Common myeloid progenitor, CD34-positive (primary cell): ENCODE data around the gene SLIT3.

ENCODE experiments used
- CTCF ChIA-PET: fragments of 350-600 bp; sonication (Branson Sonifier 250); formaldehyde crosslinking; loops from one replicate; lab custom pipeline; 2021; ENCODE audit warnings: antibody characterized with exemption; lab: Charles Lee
- POLR2A ChIA-PET: fragments of 350-600 bp; sonication (Branson Sonifier 250); formaldehyde crosslinking; loops from one replicate; lab custom pipeline; 2021; ENCODE audit warnings: antibody characterized with exemption; lab: Charles Lee
- DNase-seq, 3 donors: peaks; one replicate each; pipeline versions ENCODE4 v3.0.0 to v3.0.0-alpha.2; 2013
- H3K27ac ChIP-seq, 2 experiments: 1 replicate in 1 of 2; 2 replicates in 1 of 2; pipeline ENCODE4 v1.7.0; 2013; ENCODE audit warnings: inconsistent platforms in 2 of 2, low read length in 2 of 2, mild to moderate bottlenecking in 2 of 2, low read depth in 1 of 2, moderate library complexity in 1 of 2; ENCODE audit not compliant: severe bottlenecking in 2 of 2, insufficient read depth in 1 of 2, poor library complexity in 1 of 2
- H3K27me3 ChIP-seq, 5 experiments: replicated peaks in 2 of 5; 1 replicate in 3 of 5; 2 replicates in 2 of 5; pipeline versions ENCODE4 v1.6.1 to v1.7.0; 2013; ENCODE audit warnings: low read length in 4 of 5, mild to moderate bottlenecking in 2 of 5, moderate library complexity in 2 of 5, inconsistent platforms in 1 of 5; ENCODE audit not compliant: insufficient read depth in 5 of 5, control insufficient read depth in 4 of 5
- H3K36me3 ChIP-seq, 4 experiments: 1 replicate in 2 of 4; 2 replicates in 2 of 4; pipeline versions ENCODE4 v1.6.1 to v1.7.0; 2013; ENCODE audit warnings: low read length in 3 of 4, control low read depth in 1 of 4, mild to moderate bottlenecking in 1 of 4; ENCODE audit not compliant: control insufficient read depth in 4 of 4, insufficient read depth in 4 of 4
- H3K4me1 ChIP-seq, 4 experiments: 1 replicate in 3 of 4; 2 replicates in 1 of 4; pipeline versions ENCODE4 v1.6.1 to v1.7.1; 2013; ENCODE audit warnings: low read length in 3 of 4, mild to moderate bottlenecking in 3 of 4, control low read depth in 1 of 4, inconsistent platforms in 1 of 4, moderate library complexity in 1 of 4; ENCODE audit not compliant: control insufficient read depth in 4 of 4, insufficient read depth in 4 of 4; ENCODE audit errors: control extremely low read depth in 1 of 4
- H3K4me3 ChIP-seq, 7 experiments: 1 replicate in 4 of 7; 2 replicates in 3 of 7; pipeline versions ENCODE4 v1.5.1 to v1.7.0; 2013; ENCODE audit warnings: mild to moderate bottlenecking in 7 of 7, low read length in 6 of 7, moderate library complexity in 6 of 7, inconsistent platforms in 2 of 7, low read depth in 2 of 7, control low read depth in 1 of 7; ENCODE audit not compliant: insufficient read depth in 4 of 7, control insufficient read depth in 1 of 7; ENCODE audit errors: extremely low read depth in 1 of 7
- H3K9me3 ChIP-seq, 5 experiments: 1 replicate in 4 of 5; 2 replicates in 1 of 5; pipeline versions ENCODE4 v1.6.1 to v1.7.1; 2013; ENCODE audit warnings: low read length in 4 of 5, mild to moderate bottlenecking in 2 of 5, inconsistent platforms in 1 of 5, low read depth in 1 of 5, moderate library complexity in 1 of 5; ENCODE audit not compliant: control insufficient read depth in 4 of 5, insufficient read depth in 2 of 5; ENCODE audit errors: control extremely low read depth in 1 of 5
- WGBS: methylation state at CpG from one replicate; pipeline ENCODE4 v1.1.5; 2013; ENCODE audit not compliant: insufficient coverage; 5-methylcytosine and 5-hydroxymethylcytosine counted together

SLIT3 gene

GRCh38 chr5:168826246-168826725 lies 474.7 kb downstream of the SLIT3 start:
- DNase-seq = no peak
- Histone ChIP-seq H3K27ac (no peak overlapping the region), H3K4me1 (no peaks in the 10 kb centered on the region), H3K36me3 (no peaks in the 10 kb centered on the region), H3K27me3 (no peaks in the 10 kb centered on the region), H3K9me3 (no peaks in the 10 kb centered on the region), H3K4me3 (no peak overlapping the region)
- 100% methylated on average over 6 of the region's 7 CpGs for WGBS
- ChIA-PET CTCF (no interaction called here), POLR2A (no interaction called here)

GRCh38 chr5:168822745-168823281 lies 478.1 kb downstream of the SLIT3 start:
- ChIA-PET POLR2A (no interaction called here), CTCF (no interaction called here)
- no peak overlapping the region for H3K27ac ChIP-seq
- H3K36me3 ChIP-seq = no peaks in the 10 kb centered on the region
- no peaks in the 10 kb centered on the region for H3K27me3 ChIP-seq
- H3K4me1 ChIP-seq = no peaks in the 10 kb centered on the region
- no peak overlapping the region for H3K4me3 ChIP-seq
- WGBS = 94% methylated on average over 10 of the region's 10 CpGs
- no peaks in the 10 kb centered on the region for H3K9me3 ChIP-seq
- DNase-seq = no peak

- Histone ChIP-seq H3K9me3 (no peaks in the 10 kb centered on the region), H3K36me3 (no peaks in the 10 kb centered on the region), H3K4me3 (no peak overlapping the region), H3K4me1 (no peaks in the 10 kb centered on the region), H3K27me3 (no peaks in the 10 kb centered on the region), H3K27ac (no peak overlapping the region)
- ChIA-PET POLR2A (no interaction called here), CTCF (no interaction called here)
- WGBS = 91% methylated on average over 4 of the region's 4 CpGs
- DNase-seq = no peak
Observed at GRCh38 chr5:168822248-168822744, 478.6 kb downstream of the SLIT3 start.

DNA sequence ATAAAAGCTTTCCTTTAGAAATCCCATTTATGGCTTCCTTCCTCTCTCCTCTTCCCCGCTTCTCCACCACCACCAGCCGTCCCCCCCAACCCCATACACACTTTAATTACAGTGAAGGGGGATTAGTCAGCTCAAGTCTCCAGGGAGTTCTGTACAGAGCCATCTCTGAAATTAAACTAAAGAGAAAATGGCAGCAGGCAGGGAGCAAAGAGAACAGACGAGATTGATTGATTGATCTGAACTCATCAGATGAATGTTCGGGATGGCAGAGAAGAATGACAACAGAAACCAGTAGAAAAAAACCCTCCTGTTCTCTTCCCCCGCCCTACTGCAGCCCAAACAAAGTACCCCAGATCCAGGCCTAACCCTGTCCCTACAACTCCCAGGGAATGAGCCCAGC lies 480.1 kb downstream of the SLIT3 start:
- 100% methylated on average over 1 of the region's 5 CpGs for WGBS
- Histone ChIP-seq H3K4me1 (no peaks in the 10 kb centered on the region), H3K27ac (no peak overlapping the region), H3K9me3 (no peaks in the 10 kb centered on the region), H3K36me3 (no peaks in the 10 kb centered on the region), H3K4me3 (no peak overlapping the region), H3K27me3 (no peaks in the 10 kb centered on the region)
- ChIA-PET CTCF (no interaction called here), POLR2A (no interaction called here)
- DNase-seq = no peak

DNA sequence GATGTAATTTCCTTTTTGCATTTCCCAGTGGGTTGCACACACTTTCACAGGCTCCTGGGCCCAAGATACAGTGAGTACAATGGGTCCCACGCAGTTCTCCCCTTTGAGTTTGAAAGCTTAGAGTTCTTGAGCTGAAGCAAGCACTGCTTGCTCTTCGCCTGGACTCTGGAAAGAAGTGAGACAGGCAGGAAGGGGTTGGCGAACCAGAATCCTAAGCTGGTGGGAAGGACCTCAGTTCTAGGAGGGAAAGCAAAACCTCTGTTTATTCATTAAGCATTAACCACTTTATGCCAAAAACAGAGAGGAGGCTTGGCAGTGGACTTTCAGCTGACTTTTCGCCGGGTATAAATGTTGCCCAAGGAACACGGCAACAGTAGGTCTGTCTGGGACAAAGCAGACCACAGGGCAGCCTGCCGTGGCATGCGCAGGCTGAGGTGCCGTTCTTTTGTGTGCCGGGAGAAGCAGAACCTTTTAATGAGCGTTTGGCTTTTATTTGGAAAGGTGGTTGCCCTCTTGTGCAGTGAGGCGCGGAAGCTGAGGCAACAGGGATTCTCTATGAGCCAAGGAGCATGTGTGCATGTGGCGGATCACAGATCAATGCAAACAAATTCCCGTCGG lies 481.8 kb downstream of the SLIT3 start:
- Histone ChIP-seq H3K9me3 (no peaks in the 10 kb centered on the region), H3K27me3 (no peaks in the 10 kb centered on the region), H3K36me3 (no peaks in the 10 kb centered on the region), H3K27ac (no peak overlapping the region), H3K4me1 (no peaks in the 10 kb centered on the region), H3K4me3 (no peak overlapping the region)
- DNase-seq = no peak
- 97% methylated on average over 12 of the region's 16 CpGs for WGBS
- CTCF ChIA-PET = no interaction called here
- POLR2A ChIA-PET = no interaction called here

- Histone ChIP-seq H3K27ac (no peak overlapping the region), H3K9me3 (no peaks in the 10 kb centered on the region), H3K27me3 (no peaks in the 10 kb centered on the region), H3K4me3 (no peak overlapping the region), H3K36me3 (no peaks in the 10 kb centered on the region), H3K4me1 (no peaks in the 10 kb centered on the region)
- ChIA-PET POLR2A (no interaction called here), CTCF (interaction anchor here (0.8 kb wide), 1 partner anchor 9 kb away, joined by 4 read pairs; no protein-coding TSS in a partner anchor)
- 85% methylated on average over 2 of the region's 4 CpGs for WGBS
- no peak for DNase-seq
Observed at GRCh38 chr5:168818558-168818957, 482.4 kb downstream of the SLIT3 start.

DNA sequence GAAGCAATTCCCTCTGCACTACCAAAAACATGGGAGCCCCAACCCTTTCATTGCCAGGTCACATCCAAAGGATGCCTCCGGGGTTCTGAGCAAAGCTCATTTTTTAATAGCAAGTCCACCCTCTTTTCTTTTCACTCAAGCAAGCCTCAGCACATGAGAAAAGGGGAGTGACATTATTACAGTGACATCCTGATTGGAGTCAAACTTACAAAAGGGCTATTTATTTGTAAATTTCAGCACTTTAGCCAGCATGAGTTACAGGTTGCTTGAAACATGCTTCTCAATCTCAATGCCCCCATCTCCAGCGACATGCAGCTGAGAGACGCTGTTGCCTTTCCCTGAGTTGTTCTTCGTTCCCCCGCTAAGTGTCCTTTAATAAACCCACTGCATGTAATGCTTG lies 483.3 kb downstream of the SLIT3 start:
- CTCF ChIA-PET = no interaction called here

More for the DNA sequence above, 483.3 kb downstream of the SLIT3 start:
- H3K27ac ChIP-seq = no peak overlapping the region
- POLR2A ChIA-PET = no interaction called here
- H3K4me1 ChIP-seq = no peaks in the 10 kb centered on the region
- no peaks in the 10 kb centered on the region for H3K27me3 ChIP-seq
- H3K36me3 ChIP-seq = no peaks in the 10 kb centered on the region
- WGBS = 65% methylated on average over 3 of the region's 5 CpGs
- no peaks in the 10 kb centered on the region for H3K9me3 ChIP-seq
- no peak for DNase-seq
- no peak overlapping the region for H3K4me3 ChIP-seq
